AG09309 (cell line): Measurements from ENCODE around the gene PGBD1.

Experiments
- DNase-seq: peaks from one replicate; pipeline ENCODE4 v3.0.0-alpha.2; 2010; ENCODE audit warnings: low read depth
- H3K4me3 ChIP-seq: 2 replicates; pipeline ENCODE4 v1.5.1; 2011; ENCODE audit warnings: mild to moderate bottlenecking, low read depth, low read length, moderate library complexity; ENCODE audit not compliant: control insufficient read depth
- CTCF ChIP-seq: IDR thresholded peaks from 2 replicates; pipeline ENCODE4 v1.5.1; 2011; ENCODE audit warnings: mild to moderate bottlenecking, low read depth, low read length, inconsistent platforms; ENCODE audit not compliant: insufficient read depth, control insufficient read depth; ENCODE audit errors: missing control alignments

The PGBD1 gene

GRCh38 chr6:28351087-28351486 is 69.7 kb downstream of the PGBD1 start:
- no peak for TF ChIP-seq CTCF
- no peak overlapping the region for H3K4me3 ChIP-seq
- no peak for DNase-seq

- no peak overlapping the region for H3K4me3 ChIP-seq
- no peak for TF ChIP-seq CTCF
- no peak for DNase-seq
These were observed 70.1 kb downstream of the PGBD1 start for GRCh38 chr6:28351493-28351925.
